Measurements from ENCODE around the gene GRHL1.

DNA sequence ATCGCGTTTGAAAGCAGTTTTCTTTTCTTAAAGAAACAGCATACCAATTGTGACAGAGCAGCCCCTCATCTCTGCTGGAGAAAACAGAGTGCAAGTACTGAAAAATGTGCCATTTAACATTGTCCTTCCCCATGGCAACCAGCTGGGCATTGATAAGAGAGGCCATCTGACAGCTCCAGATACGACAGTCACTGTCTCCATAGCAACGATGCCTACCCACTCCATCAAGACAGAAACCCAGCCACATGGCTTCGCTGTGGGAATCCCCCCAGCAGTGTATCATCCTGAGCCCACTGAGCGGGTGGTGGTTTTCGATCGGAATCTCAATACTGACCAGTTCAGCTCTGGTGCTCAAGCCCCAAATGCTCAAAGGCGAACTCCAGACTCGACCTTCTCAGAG, 9.5 kb downstream of the GRHL1 start:
- TF ChIP-seq, protein P1, sequence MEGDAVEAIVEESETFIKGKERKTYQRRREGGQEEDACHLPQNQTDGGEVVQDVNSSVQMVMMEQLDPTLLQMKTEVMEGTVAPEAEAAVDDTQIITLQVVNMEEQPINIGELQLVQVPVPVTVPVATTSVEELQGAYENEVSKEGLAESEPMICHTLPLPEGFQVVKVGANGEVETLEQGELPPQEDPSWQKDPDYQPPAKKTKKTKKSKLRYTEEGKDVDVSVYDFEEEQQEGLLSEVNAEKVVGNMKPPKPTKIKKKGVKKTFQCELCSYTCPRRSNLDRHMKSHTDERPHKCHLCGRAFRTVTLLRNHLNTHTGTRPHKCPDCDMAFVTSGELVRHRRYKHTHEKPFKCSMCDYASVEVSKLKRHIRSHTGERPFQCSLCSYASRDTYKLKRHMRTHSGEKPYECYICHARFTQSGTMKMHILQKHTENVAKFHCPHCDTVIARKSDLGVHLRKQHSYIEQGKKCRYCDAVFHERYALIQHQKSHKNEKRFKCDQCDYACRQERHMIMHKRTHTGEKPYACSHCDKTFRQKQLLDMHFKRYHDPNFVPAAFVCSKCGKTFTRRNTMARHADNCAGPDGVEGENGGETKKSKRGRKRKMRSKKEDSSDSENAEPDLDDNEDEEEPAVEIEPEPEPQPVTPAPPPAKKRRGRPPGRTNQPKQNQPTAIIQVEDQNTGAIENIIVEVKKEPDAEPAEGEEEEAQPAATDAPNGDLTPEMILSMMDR (IDR thresholded peaks at IDR 0.05 in 4 of 5, conservative IDR thresholded peaks at IDR 0.05 in 1 of 5), result no peak
- no peak for TF ChIP-seq POLR2A (IDR thresholded peaks at IDR 0.05)
